ENCODE results near the gene ALDH1A3.

The ALDH1A3 gene

DNA sequence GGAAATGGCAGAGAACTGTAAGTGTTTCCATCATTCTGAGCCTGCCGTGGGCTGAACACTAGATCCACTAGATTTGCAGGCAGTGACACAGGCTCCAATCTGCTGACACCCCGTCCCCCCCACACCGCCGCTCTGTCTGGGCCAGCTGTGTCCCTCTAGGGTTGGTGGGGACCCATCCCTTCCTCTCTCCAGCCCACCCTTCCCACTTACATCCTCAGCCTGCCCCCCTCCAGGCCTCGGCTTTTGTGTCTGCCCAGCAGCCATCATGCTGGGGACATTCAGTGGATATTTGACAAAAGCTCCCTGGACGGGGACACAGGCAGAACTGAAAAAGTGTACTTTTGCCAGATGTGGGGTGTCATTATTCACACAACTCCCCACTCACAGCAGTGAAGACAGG is 28.8 kb downstream of the ALDH1A3 start:
- no peak overlapping the region for H3K4me3 ChIP-seq (ENCODE audit: low read length)
- TF ChIP-seq, protein P1, sequence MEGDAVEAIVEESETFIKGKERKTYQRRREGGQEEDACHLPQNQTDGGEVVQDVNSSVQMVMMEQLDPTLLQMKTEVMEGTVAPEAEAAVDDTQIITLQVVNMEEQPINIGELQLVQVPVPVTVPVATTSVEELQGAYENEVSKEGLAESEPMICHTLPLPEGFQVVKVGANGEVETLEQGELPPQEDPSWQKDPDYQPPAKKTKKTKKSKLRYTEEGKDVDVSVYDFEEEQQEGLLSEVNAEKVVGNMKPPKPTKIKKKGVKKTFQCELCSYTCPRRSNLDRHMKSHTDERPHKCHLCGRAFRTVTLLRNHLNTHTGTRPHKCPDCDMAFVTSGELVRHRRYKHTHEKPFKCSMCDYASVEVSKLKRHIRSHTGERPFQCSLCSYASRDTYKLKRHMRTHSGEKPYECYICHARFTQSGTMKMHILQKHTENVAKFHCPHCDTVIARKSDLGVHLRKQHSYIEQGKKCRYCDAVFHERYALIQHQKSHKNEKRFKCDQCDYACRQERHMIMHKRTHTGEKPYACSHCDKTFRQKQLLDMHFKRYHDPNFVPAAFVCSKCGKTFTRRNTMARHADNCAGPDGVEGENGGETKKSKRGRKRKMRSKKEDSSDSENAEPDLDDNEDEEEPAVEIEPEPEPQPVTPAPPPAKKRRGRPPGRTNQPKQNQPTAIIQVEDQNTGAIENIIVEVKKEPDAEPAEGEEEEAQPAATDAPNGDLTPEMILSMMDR (IDR thresholded peaks at IDR 0.05; ENCODE audit: insufficient read depth, low read depth, low read length, missing control alignments) = no peak
- no peak for DNase-seq (ENCODE audit: low read depth)

DNA sequence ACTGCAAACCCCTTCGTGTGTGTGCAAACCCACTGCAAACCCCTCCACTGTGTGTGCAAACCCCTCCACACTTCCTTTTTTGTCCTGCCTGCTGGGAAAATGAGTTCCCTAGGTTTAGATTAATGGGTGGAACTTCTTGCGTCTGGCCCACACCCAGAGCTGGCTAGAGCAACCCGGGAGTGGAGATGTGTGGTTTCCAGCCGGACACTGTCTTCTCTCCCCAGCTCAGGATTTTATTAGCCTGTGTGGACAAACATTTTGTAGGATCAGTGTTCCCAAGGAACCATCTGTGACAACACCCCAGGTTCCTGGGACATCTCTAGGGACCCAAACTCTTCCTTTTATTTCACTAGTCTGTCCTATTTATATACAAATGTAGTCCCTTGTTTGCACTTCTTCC is 29.9 kb downstream of the ALDH1A3 start:
- H3K4me3 ChIP-seq (ENCODE audit: low read length) = no peak overlapping the region
- DNase-seq (ENCODE audit: low read depth) = no peak
- TF ChIP-seq, protein P1 (IDR thresholded peaks at IDR 0.05; ENCODE audit: insufficient read depth, low read depth, low read length, missing control alignments) = no peak

DNA sequence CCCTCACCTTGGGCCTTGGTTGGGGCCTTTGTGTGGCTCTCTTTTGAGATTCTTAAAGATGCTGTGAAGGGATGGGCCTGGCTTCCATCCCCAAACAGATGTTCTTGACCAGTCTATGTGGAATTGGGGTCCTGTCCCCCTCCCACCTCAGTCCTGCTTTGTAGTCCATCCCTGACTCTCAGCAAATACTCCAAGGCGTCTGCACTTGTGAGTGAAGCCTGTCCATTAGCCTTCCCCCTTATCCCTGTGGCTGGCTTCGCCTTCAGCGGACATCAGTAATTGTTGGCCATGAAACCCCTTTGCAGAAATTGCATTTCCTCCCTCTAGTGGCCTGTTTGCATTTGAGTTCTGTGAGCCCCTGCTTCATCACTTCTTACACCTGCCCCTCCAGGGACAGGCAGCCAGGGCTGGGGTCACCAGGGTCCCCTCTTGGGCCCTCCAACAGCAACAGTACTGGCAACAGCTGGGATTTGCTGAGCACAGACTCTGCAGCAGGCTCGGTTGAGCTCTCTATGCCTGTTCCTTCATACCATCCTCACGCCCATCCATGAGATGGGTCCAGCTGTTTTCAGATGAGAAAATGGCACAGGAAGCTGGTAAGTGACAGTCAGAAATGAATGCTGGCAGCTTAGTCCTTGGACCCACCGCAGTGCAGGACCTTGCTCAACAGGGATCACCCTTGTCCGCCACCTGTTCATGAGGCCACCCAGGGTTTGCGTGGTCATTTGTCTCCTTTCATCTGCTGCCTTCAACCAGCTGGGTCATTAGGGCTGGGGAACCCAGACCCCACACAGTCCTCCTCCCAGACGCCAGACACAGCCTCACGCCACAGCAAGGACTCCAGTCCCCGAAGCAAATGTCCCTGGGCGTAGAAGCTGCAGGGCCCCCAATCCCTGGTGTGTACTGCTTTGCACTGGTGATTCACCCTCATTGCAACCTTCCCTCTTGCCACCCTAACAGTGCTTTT is 30.6 kb downstream of the ALDH1A3 start:
- no peak for DNase-seq (ENCODE audit: low read depth)
- H3K4me3 ChIP-seq (ENCODE audit: low read length) = no peak overlapping the region
- TF ChIP-seq, protein P1 (IDR thresholded peaks at IDR 0.05; ENCODE audit: insufficient read depth, low read depth, low read length, missing control alignments) = peak; percentile 21

DNA sequence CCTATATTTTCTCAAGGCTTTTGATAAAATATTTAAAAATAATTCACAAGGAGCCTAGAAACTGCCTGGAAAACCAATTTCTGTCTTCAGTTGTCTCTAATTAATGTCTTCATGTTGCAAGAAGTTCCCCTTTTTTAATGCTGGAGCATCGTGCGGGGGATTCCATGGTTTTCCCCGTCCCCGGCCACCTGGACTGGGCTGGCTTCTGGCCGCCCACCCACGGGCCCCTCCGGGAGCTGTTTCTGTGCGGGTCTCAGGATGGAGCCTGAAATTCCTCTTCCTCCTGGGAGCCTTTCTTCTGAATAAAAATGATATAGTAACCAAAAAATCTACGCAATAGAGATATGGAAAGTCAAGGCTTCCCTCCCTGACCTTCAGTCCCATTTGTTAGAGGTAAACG is 31.5 kb downstream of the ALDH1A3 start:
- DNase-seq (ENCODE audit: low read depth) = no peak
- H3K4me3 ChIP-seq (ENCODE audit: low read length) = no peak overlapping the region
- TF ChIP-seq, protein P1 (IDR thresholded peaks at IDR 0.05; ENCODE audit: insufficient read depth, low read depth, low read length, missing control alignments) = no peak

DNA sequence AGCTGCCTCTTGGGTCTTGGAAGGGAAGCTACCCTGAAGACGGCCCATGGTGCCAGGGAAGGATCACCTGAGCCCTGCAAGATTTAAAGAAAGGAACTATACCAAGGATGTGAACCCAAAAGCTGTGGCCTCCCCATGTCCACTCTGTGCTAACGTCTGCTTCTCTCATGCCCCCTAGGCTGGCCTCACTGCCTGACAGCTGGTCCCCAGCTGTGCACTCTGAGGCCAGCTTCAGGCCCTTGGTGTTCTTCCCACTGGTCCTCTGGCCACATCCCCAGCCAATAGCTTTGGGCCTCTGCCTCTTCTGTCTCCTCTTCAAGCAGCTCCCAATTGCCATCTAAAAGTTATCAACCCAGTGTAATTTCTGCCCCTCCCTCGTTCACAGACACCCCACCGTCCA is 34.3 kb downstream of the ALDH1A3 start:
- no peak overlapping the region for H3K4me3 ChIP-seq (ENCODE audit: low read length)
- TF ChIP-seq, protein P1 (IDR thresholded peaks at IDR 0.05; ENCODE audit: insufficient read depth, low read depth, low read length, missing control alignments) = no peak

DNA sequence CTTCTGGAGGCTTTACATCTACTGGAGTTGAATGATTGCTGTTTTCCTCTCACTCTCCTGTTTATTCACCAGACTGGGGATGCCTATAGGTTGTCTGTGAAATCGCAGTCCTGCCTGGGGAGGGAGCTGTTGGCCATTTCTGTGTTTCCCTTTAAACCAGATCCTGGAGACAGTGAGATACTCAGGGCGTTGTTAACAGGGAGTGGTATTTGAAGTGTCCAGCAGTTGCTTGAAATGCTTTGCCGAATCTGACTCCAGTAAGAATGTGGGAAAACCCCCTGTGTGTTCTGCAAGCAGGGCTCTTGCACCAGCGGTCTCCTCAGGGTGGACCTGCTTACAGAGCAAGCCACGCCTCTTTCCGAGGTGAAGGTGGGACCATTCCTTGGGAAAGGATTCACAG is 35.2 kb downstream of the ALDH1A3 start:
- no peak overlapping the region for H3K4me3 ChIP-seq (ENCODE audit: low read length)
- DNase-seq (ENCODE audit: low read depth) = peak; percentile 59
- TF ChIP-seq, protein P1 (IDR thresholded peaks at IDR 0.05; ENCODE audit: insufficient read depth, low read depth, low read length, missing control alignments) = peak; percentile 52

More for the DNA sequence above, 34.3 kb downstream of the ALDH1A3 start:
- DNase-seq (ENCODE audit: low read depth) = no peak

Measured in epithelial cell of esophagus (primary cell).